Measurements from ENCODE around the gene AZI2.

- TF ChIP-seq ZNF331 (CRISPR knock-in tag; IDR thresholded peaks at IDR 0.05; ENCODE audit: low read depth) (no peak), CTCF (conservative IDR thresholded peaks at IDR 0.05; ENCODE audit: low read depth in 2 of 2) (peak; percentile 66 to 82), CREB1 (CRISPR knock-in tag; IDR thresholded peaks at IDR 0.05; ENCODE audit: low read depth) (no peak), EZH2phosphoT487 (IDR thresholded peaks at IDR 0.05; ENCODE audit: unreplicated experiment) (no peak), NANOG (IDR thresholded peaks at IDR 0.05; ENCODE audit: borderline replicate concordance) (no peak), EZH2 (IDR thresholded peaks at IDR 0.05; ENCODE audit: low read depth, unreplicated experiment) (no peak), POLR2AphosphoS5 (IDR thresholded peaks at IDR 0.05; ENCODE audit: low read depth) (no peak), REST (IDR thresholded peaks at IDR 0.05; ENCODE audit: unreplicated experiment) (no peak), ETS1 (IDR thresholded peaks at IDR 0.05) (no peak), JUNB (IDR thresholded peaks at IDR 0.05; ENCODE audit: unreplicated experiment) (no peak)
These were observed 31.1 kb downstream of the AZI2 start for GRCh38 chr3:28317438-28318022.

Measured in GM23338 (cell line).